ENCODE measurements around the gene HS6ST3.

- no peak for TF ChIP-seq EZH2 (IDR thresholded peaks at IDR 0.05; ENCODE audit: low read length, missing control alignments)
- TF ChIP-seq, protein P1, sequence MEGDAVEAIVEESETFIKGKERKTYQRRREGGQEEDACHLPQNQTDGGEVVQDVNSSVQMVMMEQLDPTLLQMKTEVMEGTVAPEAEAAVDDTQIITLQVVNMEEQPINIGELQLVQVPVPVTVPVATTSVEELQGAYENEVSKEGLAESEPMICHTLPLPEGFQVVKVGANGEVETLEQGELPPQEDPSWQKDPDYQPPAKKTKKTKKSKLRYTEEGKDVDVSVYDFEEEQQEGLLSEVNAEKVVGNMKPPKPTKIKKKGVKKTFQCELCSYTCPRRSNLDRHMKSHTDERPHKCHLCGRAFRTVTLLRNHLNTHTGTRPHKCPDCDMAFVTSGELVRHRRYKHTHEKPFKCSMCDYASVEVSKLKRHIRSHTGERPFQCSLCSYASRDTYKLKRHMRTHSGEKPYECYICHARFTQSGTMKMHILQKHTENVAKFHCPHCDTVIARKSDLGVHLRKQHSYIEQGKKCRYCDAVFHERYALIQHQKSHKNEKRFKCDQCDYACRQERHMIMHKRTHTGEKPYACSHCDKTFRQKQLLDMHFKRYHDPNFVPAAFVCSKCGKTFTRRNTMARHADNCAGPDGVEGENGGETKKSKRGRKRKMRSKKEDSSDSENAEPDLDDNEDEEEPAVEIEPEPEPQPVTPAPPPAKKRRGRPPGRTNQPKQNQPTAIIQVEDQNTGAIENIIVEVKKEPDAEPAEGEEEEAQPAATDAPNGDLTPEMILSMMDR (conservative IDR thresholded peaks at IDR 0.05 in 1 of 2, IDR thresholded peaks at IDR 0.05 in 1 of 2; ENCODE audit: low read depth in 1 of 2, low read length in 2 of 2) = no peak
Observed at GRCh38 chr13:96646515-96647211, 556.8 kb downstream of the HS6ST3 start.
